HepG2 (cell line): ENCODE data around the gene TRAPPC4. TPM values are rescaled to one million over a fixed set of nuclear protein-coding genes. Genes with fewer than 3 reads are reported as not detected.

Source experiments
- ATAC-seq: fragments of 200-7000 bp; cut with Tn5 transposase; 3 replicates; pipeline ENCODE4 v1.9.1; 2020; ENCODE audit warnings: mild to moderate bottlenecking, moderate library complexity
- BruUV-seq: library from RNA; stranded (reverse); fragments of 400-500 nt; replicated peaks from 2 replicates; lab custom pipeline; 2021; lab: Mats Ljungman, UMichigan
- CTCF ChIA-PET: fragments of 300-600 bp; formaldehyde crosslinking; extraction: SDS; loops from one replicate; lab custom pipeline; 2021; ENCODE audit warnings: low total read pairs, inconsistent platforms, low intra/inter-chr PET ratio; lab: Yijun Ruan, JAX
- POLR2A ChIA-PET: fragments of 350-600 bp; sonication (Branson Sonifier 250); formaldehyde crosslinking; loops from one replicate; lab custom pipeline; 2020; ENCODE audit warnings: antibody characterized with exemption, inconsistent platforms; lab: Yijun Ruan, JAX
- DNase-seq: peaks from one replicate; pipeline ENCODE4 v3.0.0-alpha.2; 2015; ENCODE audit warnings: low spot score
- FAIRE-seq: peaks from 3 replicates; lab custom pipeline; 2011; peaks lifted over from hg19 to GRCh38; lab: Jason Lieb, UNC
- H2AFZ ChIP-seq: one replicate; pipeline ENCODE4 v1.6.1; 2011; ENCODE audit warnings: low read length, inconsistent platforms
- H3K27ac ChIP-seq: fragments of 300-600 bp; 3 replicates; pipeline ENCODE4 v1.8.0; 2011; ENCODE audit warnings: mixed run types, mild to moderate bottlenecking, mixed read lengths, low read length, inconsistent platforms; ENCODE audit not compliant: insufficient read depth; ENCODE audit errors: extremely low read length
- H3K27me3 ChIP-seq, 2 experiments: fragments of 200-600 bp in 1 of 2; 2 replicates in 1 of 2; 3 replicates in 1 of 2; pipeline versions ENCODE4 v1.6.0 to v1.8.0; 2011; ENCODE audit warnings: low read length in 2 of 2, mild to moderate bottlenecking in 2 of 2, moderate library complexity in 2 of 2, inconsistent platforms in 1 of 2; ENCODE audit not compliant: insufficient read depth in 2 of 2, control insufficient read depth in 1 of 2
- H3K36me3 ChIP-seq, 2 experiments: fragments of 200-600 bp in 1 of 2; replicated peaks in 1 of 2; 2 replicates in 1 of 2; 3 replicates in 1 of 2; pipeline versions ENCODE4 v1.5.1 to v1.8.0; 2011; ENCODE audit warnings: low read length in 2 of 2, inconsistent platforms in 1 of 2; ENCODE audit not compliant: insufficient read depth in 2 of 2, control insufficient read depth in 1 of 2
- H3K4me1 ChIP-seq: 2 replicates; pipeline ENCODE4 v1.5.1; 2012; ENCODE audit warnings: low read length, inconsistent platforms; ENCODE audit not compliant: insufficient read depth
- H3K4me2 ChIP-seq: 2 replicates; pipeline ENCODE4 v1.6.0; 2011; ENCODE audit warnings: low read depth, low read length, inconsistent platforms
- H3K4me3 ChIP-seq, 3 experiments: fragments of 200-600 bp in 1 of 3; sonication (generic), shearing (Covaris generic) in 1 of 3; replicated peaks in 1 of 3; 2 replicates each; pipeline ENCODE4 v1.5.1; 2011 to 2016; ENCODE audit warnings: low read length in 3 of 3, inconsistent platforms in 2 of 3, low read depth in 2 of 3, mild to moderate bottlenecking in 2 of 3, control low read depth in 1 of 3, mixed read lengths in 1 of 3; ENCODE audit not compliant: insufficient read depth in 1 of 3
- H3K79me2 ChIP-seq: one replicate; pipeline ENCODE4 v1.6.1; 2011; ENCODE audit warnings: low read length, inconsistent platforms; ENCODE audit not compliant: insufficient read depth
- H3K9ac ChIP-seq: 2 replicates; pipeline ENCODE4 v1.6.0; 2011; ENCODE audit warnings: mild to moderate bottlenecking, low read depth, low read length, inconsistent platforms; ENCODE audit not compliant: insufficient read depth
- H3K9me3 ChIP-seq: 2 replicates; pipeline ENCODE4 v1.5.1; 2012; ENCODE audit warnings: mild to moderate bottlenecking, low read length
- H4K20me1 ChIP-seq: 2 replicates; pipeline ENCODE4 v1.6.0; 2011; ENCODE audit warnings: inconsistent platforms, mild to moderate bottlenecking, low read length, moderate library complexity; ENCODE audit not compliant: insufficient read depth
- HNRNPUL1 ChIP-seq: fragments of 200-400 bp; formaldehyde crosslinking; IDR thresholded peaks from 2 replicates; pipeline ENCODE4 v1.6.1; 2017; ENCODE audit warnings: low read depth, mild to moderate bottlenecking, low read length, moderate library complexity
- NFE2 ChIP-seq: sonication (generic); formaldehyde crosslinking; IDR thresholded peaks from 2 replicates; pipeline ENCODE4 v1.4.0; 2020; ENCODE audit warnings: missing genetic modification reagents
- NR1H2 ChIP-seq: sonication (generic); formaldehyde crosslinking; IDR thresholded peaks from 2 replicates; pipeline ENCODE4 v1.8.1; 2022; ENCODE audit warnings: low read depth, missing genetic modification reagents, borderline replicate concordance
- PAXIP1 ChIP-seq: sonication (generic); formaldehyde crosslinking; conservative IDR thresholded peaks from 2 replicates; pipeline ENCODE4 v1.4.0; 2020; ENCODE audit warnings: mild to moderate bottlenecking, missing genetic modification reagents, moderate library complexity
- RFX1 ChIP-seq: fragments of 450-650 bp; IDR thresholded peaks from 2 replicates; pipeline ENCODE4 v1.6.1; 2017
- RNF219 ChIP-seq: sonication (generic); formaldehyde crosslinking; IDR thresholded peaks from 2 replicates; pipeline ENCODE4 v1.5.0; 2020; ENCODE audit warnings: mild to moderate bottlenecking, missing genetic modification reagents
- SAFB2 ChIP-seq: sonication (generic); formaldehyde crosslinking; IDR thresholded peaks from 2 replicates; pipeline ENCODE4 v1.5.1; 2020; ENCODE audit warnings: missing genetic modification reagents, low read depth, mild to moderate bottlenecking, borderline replicate concordance
- TRIM22 ChIP-seq: fragments of 450-650 bp; IDR thresholded peaks from 2 replicates; pipeline ENCODE4 v1.6.1; 2017
- UBTF ChIP-seq: sonication (generic); formaldehyde crosslinking; IDR thresholded peaks from 2 replicates; pipeline ENCODE4 v1.4.0; 2020; ENCODE audit warnings: mild to moderate bottlenecking, missing genetic modification reagents
- WIZ ChIP-seq: sonication (generic); formaldehyde crosslinking; IDR thresholded peaks from 2 replicates; pipeline ENCODE4 v1.5.1; 2020; ENCODE audit warnings: mild to moderate bottlenecking, missing genetic modification reagents
- ZFY ChIP-seq: sonication (generic); formaldehyde crosslinking; IDR thresholded peaks from 2 replicates; pipeline ENCODE4 v1.4.0; 2020; ENCODE audit warnings: missing genetic modification reagents
- ZNF557 ChIP-seq: sonication (generic); formaldehyde crosslinking; IDR thresholded peaks from 2 replicates; pipeline ENCODE4 v1.4.0; 2020; ENCODE audit warnings: missing genetic modification reagents
- ZNF652 ChIP-seq: IDR thresholded peaks from 2 replicates; pipeline ENCODE4 v1.6.1; 2016; ENCODE audit warnings: low read depth, borderline replicate concordance
- WGBS: methylation state at CpG from one replicate; pipeline ENCODE4 v1.1.6; 2017; ENCODE audit warnings: low lambda C conversion rate; 5-methylcytosine and 5-hydroxymethylcytosine counted together
- in situ Hi-C: cut with HindIII; loops from 2 replicates; pipeline ENCODE4 v1.10.0; 2017; ENCODE audit warnings: low pct_unique_long_range_greater_than_20kb; ENCODE audit not compliant: extremely low pct_ligation_motif_present
- intact Hi-C: fragments of 100-400 bp; cut with micrococcal nuclease; formaldehyde crosslinking; loops from one replicate; pipeline ENCODE4 v1.10.0; 2022; ENCODE audit not compliant: unreplicated experiment
- polyA plus RNA-seq, 8 experiments: library from polyadenylated mRNA; depleted of rRNA in 3 of 8; stranded (reverse) in 7 of 8; unstranded in 1 of 8; fragments of >200 nt; fragmentation: Illumina TruSeq in 4 of 8; extraction: Trizol in 4 of 8; gene quantifications; 2 replicates each; pipeline versions ENCODE4 v1.2.1 to v1.2.3, GENCODE V29; 2011 to 2016; ENCODE audit warnings: low read depth in 4 of 8, missing spikeins in 1 of 8, mixed read lengths in 1 of 8; ENCODE audit not compliant: insufficient read depth in 1 of 8
- total RNA-seq, 5 experiments: library from RNA; depleted of rRNA; stranded (reverse); fragments of >200 nt; fragmentation: Illumina TruSeq; extraction: Trizol; gene quantifications; 2 replicates each; pipeline ENCODE4 v1.2.3, GENCODE V29; 2016; ENCODE audit warnings: low read depth in 1 of 5

TRAPPC4 gene
- total and polyA plus RNA-seq, 2 of the 13 experiments (the other 11 are each of a cell fraction or from before 2014, with no cell fraction given): 97.4 to 140 TPM

- ChIA-PET POLR2A (no interaction called here), CTCF (no interaction called here)
- no peak for FAIRE-seq
- no peaks in the 10 kb centered on the region for H3K9me3 ChIP-seq
- WGBS: 89% methylated on average over 28 of the region's 33 CpGs
- no peaks in the 10 kb centered on the region for H4K20me1 ChIP-seq
- H3K27me3 ChIP-seq: no peaks in the 10 kb centered on the region; a peak in 1 of 5 replicates
- H3K4me3 ChIP-seq: no peak within 1 kb of the TSS
- intact Hi-C loops (no loop called here), in situ Hi-C loops (no loop called here)
- no peak for ATAC-seq
- no peaks in the 10 kb centered on the region for H3K36me3 ChIP-seq
- TF ChIP-seq SAFB2: no peak
- TF ChIP-seq PAXIP1 (CRISPR knock-in tag): no peak
- no peak for TF ChIP-seq NR1H2 (CRISPR knock-in tag)
- no peak for TF ChIP-seq WIZ (CRISPR knock-in tag)
- TF ChIP-seq TRIM22: no peak
- TF ChIP-seq RNF219 (CRISPR knock-in tag): no peak
- TF ChIP-seq ZFY (CRISPR knock-in tag): no peak
- TF ChIP-seq RFX1: no peak
- no peak for TF ChIP-seq ZNF652 (CRISPR knock-in tag)
- no peak for TF ChIP-seq ZNF557
- TF ChIP-seq NFE2 (CRISPR knock-in tag): no peak
- no peak for TF ChIP-seq UBTF (CRISPR knock-in tag)
- no peak for TF ChIP-seq HNRNPUL1
- no peak for DNase-seq
- no peaks in the 10 kb centered on the region for H3K4me1 ChIP-seq
- H3K27ac ChIP-seq: no peak within 1 kb of the TSS
- no peak within 1 kb of the TSS for H2AFZ ChIP-seq
- no peak within 1 kb of the TSS for H3K4me2 ChIP-seq
- no peaks in the 10 kb centered on the region for H3K79me2 ChIP-seq
- no peak within 1 kb of the TSS for H3K9ac ChIP-seq
- no TSS peak for BruUV-seq
Measured at GRCh38 chr11:118971646-118972045, 46.9 kb upstream of the TRAPPC4 start, which contains the start of gene FOXR1. Gene FOXR1 (plus strand): TSS chr11:118971761. CDS start chr11:118971932, 171 bp downstream.
